ENCODE data around the gene FBLIM1. TPM values are rescaled to one million over a fixed set of nuclear protein-coding genes. Genes with fewer than 3 reads are reported as not detected.

Gene FBLIM1
- total RNA-seq, 1 donor from 2014 or later = not detected

GRCh38 chr1:15761366-15762128, 3.0 kb downstream of the FBLIM1 start:
- Mint-ChIP-seq H3K9me3 (no peaks in the 10 kb centered on the region), H3K27ac (no peak overlapping the region), H3K4me1 (no peaks in the 10 kb centered on the region), H3K36me3 (ENCODE audit: low read depth) (no peaks in the 10 kb centered on the region), H3K27me3 (peaks cover 48% of the 10 kb centered on the region), H3K4me3 (no peak overlapping the region)
- no peak for DNase-seq
- intact Hi-C loops (cut with micrococcal nuclease) = no loop called here

GRCh38 chr1:15762546-15762945, 4.0 kb downstream of the FBLIM1 start:
- Mint-ChIP-seq H3K36me3 (ENCODE audit: low read depth) (no peaks in the 10 kb centered on the region), H3K4me1 (no peaks in the 10 kb centered on the region), H3K27me3 (peaks cover 39% of the 10 kb centered on the region), H3K4me3 (no peak overlapping the region), H3K27ac (no peak overlapping the region), H3K9me3 (no peaks in the 10 kb centered on the region)
- intact Hi-C loops (cut with micrococcal nuclease) = no loop called here
- no peak for DNase-seq

- Mint-ChIP-seq H3K4me1 (no peaks in the 10 kb centered on the region), H3K27me3 (peaks cover 35% of the 10 kb centered on the region), H3K27ac (no peak overlapping the region), H3K4me3 (no peak overlapping the region), H3K9me3 (no peaks in the 10 kb centered on the region), H3K36me3 (ENCODE audit: low read depth) (no peaks in the 10 kb centered on the region)
- DNase-seq = no peak
- intact Hi-C loops (cut with micrococcal nuclease) = no loop called here
Measured at GRCh38 chr1:15764269-15764764, 5.7 kb downstream of the FBLIM1 start.

GRCh38 chr1:15764890-15765289, 6.3 kb downstream of the FBLIM1 start:
- no peak overlapping the region for H3K4me3 Mint-ChIP-seq
- intact Hi-C loops (cut with micrococcal nuclease) = no loop called here
- no peaks in the 10 kb centered on the region for H3K4me1 Mint-ChIP-seq
- H3K36me3 Mint-ChIP-seq (ENCODE audit: low read depth) = no peaks in the 10 kb centered on the region
- peaks cover 29% of the 10 kb centered on the region for H3K27me3 Mint-ChIP-seq
- DNase-seq = no peak
- no peaks in the 10 kb centered on the region for H3K9me3 Mint-ChIP-seq
- no peak overlapping the region for H3K27ac Mint-ChIP-seq

GRCh38 chr1:15765495-15766194, 7.0 kb downstream of the FBLIM1 start:
- Mint-ChIP-seq H3K4me1 (no peaks in the 10 kb centered on the region), H3K27ac (no peak overlapping the region), H3K36me3 (ENCODE audit: low read depth) (no peaks in the 10 kb centered on the region), H3K4me3 (no peak overlapping the region), H3K9me3 (no peaks in the 10 kb centered on the region), H3K27me3 (peaks cover 22% of the 10 kb centered on the region)
- DNase-seq = no peak
- intact Hi-C loops (cut with micrococcal nuclease) = no loop called here

- no peak overlapping the region for H3K4me3 Mint-ChIP-seq
- peaks cover 11% of the 10 kb centered on the region for H3K27me3 Mint-ChIP-seq
- H3K4me1 Mint-ChIP-seq = no peaks in the 10 kb centered on the region
Measured at GRCh38 chr1:15767941-15768340, 9.3 kb downstream of the FBLIM1 start.

GRCh38 chr1:15768388-15768787, 9.8 kb downstream of the FBLIM1 start:
- H3K27ac Mint-ChIP-seq = no peak overlapping the region
- DNase-seq = no peak
- H3K9me3 Mint-ChIP-seq = no peaks in the 10 kb centered on the region
- H3K27me3 Mint-ChIP-seq = peaks cover 11% of the 10 kb centered on the region
- no peak overlapping the region for H3K4me3 Mint-ChIP-seq
- intact Hi-C loops (cut with micrococcal nuclease) = no loop called here
- H3K36me3 Mint-ChIP-seq (ENCODE audit: low read depth) = no peaks in the 10 kb centered on the region
- H3K4me1 Mint-ChIP-seq = no peaks in the 10 kb centered on the region

More at GRCh38 chr1:15767941-15768340, 9.3 kb downstream of the FBLIM1 start:
- H3K27ac Mint-ChIP-seq = no peak overlapping the region
- no peaks in the 10 kb centered on the region for H3K9me3 Mint-ChIP-seq
- intact Hi-C loops (cut with micrococcal nuclease) = no loop called here
- no peaks in the 10 kb centered on the region for H3K36me3 Mint-ChIP-seq (ENCODE audit: low read depth)
- DNase-seq = no peak

GRCh38 chr1:15770313-15770962, 11.8 kb downstream of the FBLIM1 start:
- Mint-ChIP-seq H3K4me3 (no peak overlapping the region), H3K27me3 (peaks cover 4% of the 10 kb centered on the region), H3K4me1 (no peaks in the 10 kb centered on the region), H3K27ac (no peak overlapping the region), H3K36me3 (ENCODE audit: low read depth) (no peaks in the 10 kb centered on the region), H3K9me3 (no peaks in the 10 kb centered on the region)
- no peak for DNase-seq
- intact Hi-C loops (cut with micrococcal nuclease) = no loop called here

- Mint-ChIP-seq H3K4me1 (no peaks in the 10 kb centered on the region), H3K27ac (no peak overlapping the region), H3K4me3 (no peak overlapping the region), H3K9me3 (no peaks in the 10 kb centered on the region), H3K36me3 (ENCODE audit: low read depth) (no peaks in the 10 kb centered on the region), H3K27me3 (peaks cover 4% of the 10 kb centered on the region)
- intact Hi-C loops (cut with micrococcal nuclease) = no loop called here
- DNase-seq = no peak
Measured at GRCh38 chr1:15771836-15772515, 13.4 kb downstream of the FBLIM1 start.

GRCh38 chr1:15775706-15776105, 17.1 kb downstream of the FBLIM1 start:
- H3K36me3 Mint-ChIP-seq (ENCODE audit: low read depth) = no peaks in the 10 kb centered on the region
- no peak overlapping the region for H3K4me3 Mint-ChIP-seq
- H3K4me1 Mint-ChIP-seq = no peaks in the 10 kb centered on the region
- peaks cover 7% of the 10 kb centered on the region for H3K27me3 Mint-ChIP-seq
- H3K9me3 Mint-ChIP-seq = no peaks in the 10 kb centered on the region
- intact Hi-C loops (cut with micrococcal nuclease) = no loop called here
- H3K27ac Mint-ChIP-seq = no peak overlapping the region
- DNase-seq = no peak

- Mint-ChIP-seq H3K4me1 (no peaks in the 10 kb centered on the region), H3K4me3 (no peak overlapping the region), H3K36me3 (ENCODE audit: low read depth) (no peaks in the 10 kb centered on the region), H3K9me3 (no peaks in the 10 kb centered on the region), H3K27me3 (peaks cover 3% of the 10 kb centered on the region), H3K27ac (no peak overlapping the region)
- DNase-seq = no peak
- intact Hi-C loops (cut with micrococcal nuclease) = no loop called here
Measured at GRCh38 chr1:15777909-15778707, 19.5 kb downstream of the FBLIM1 start.

GRCh38 chr1:15785683-15786082, 27.1 kb downstream of the FBLIM1 start:
- no peaks in the 10 kb centered on the region for H3K36me3 Mint-ChIP-seq (ENCODE audit: low read depth)
- intact Hi-C loops (cut with micrococcal nuclease) = no loop called here
- no peaks in the 10 kb centered on the region for H3K4me1 Mint-ChIP-seq
- H3K9me3 Mint-ChIP-seq = no peaks in the 10 kb centered on the region
- H3K27ac Mint-ChIP-seq = no peak overlapping the region
- no peak overlapping the region for H3K4me3 Mint-ChIP-seq
- no peak for DNase-seq
- H3K27me3 Mint-ChIP-seq = peaks cover 2% of the 10 kb centered on the region

GRCh38 chr1:15786581-15786980, 28.0 kb downstream of the FBLIM1 start:
- intact Hi-C loops (cut with micrococcal nuclease) = no loop called here
- DNase-seq = no peak
- Mint-ChIP-seq H3K27ac (no peak overlapping the region), H3K4me1 (no peaks in the 10 kb centered on the region), H3K4me3 (no peak overlapping the region), H3K9me3 (no peaks in the 10 kb centered on the region), H3K36me3 (ENCODE audit: low read depth) (no peaks in the 10 kb centered on the region), H3K27me3 (peaks cover 5% of the 10 kb centered on the region)
